Caco-2 (cell line): ENCODE measurements around the gene AGPAT1. TPM values are rescaled to one million over a fixed set of nuclear protein-coding genes. Genes with fewer than 3 reads are reported as not detected.
A peak's percentile ranks its signal among the peaks of the same experiment; 100 is the strongest.

ENCODE experiments used
- BruUV-seq: library from RNA; stranded (reverse); fragments of 400-500 nt; replicated peaks from 2 replicates; lab custom pipeline; 2021; lab: Mats Ljungman, UMichigan
- CTCF ChIA-PET: fragments of 300-600 bp; sonication (Branson Sonifier 250); formaldehyde crosslinking; loops from one replicate; lab custom pipeline; 2022; ENCODE audit warnings: antibody characterized with exemption; lab: Charles Lee
- POLR2A ChIA-PET: fragments of 300-600 bp; sonication (Branson Sonifier 250); formaldehyde crosslinking; loops from one replicate; lab custom pipeline; 2022; ENCODE audit warnings: antibody characterized with exemption; lab: Charles Lee
- DNase-seq, 2 experiments: peaks; one replicate each; pipeline versions ENCODE4 v3.0.0 to v3.0.0-alpha.2; 2020 to 2022
- H3K27me3 ChIP-seq: replicated peaks from 2 replicates; pipeline ENCODE4 v1.6.0; 2011; ENCODE audit warnings: low read length; ENCODE audit not compliant: control insufficient read depth, insufficient read depth
- H3K36me3 ChIP-seq: 2 replicates; pipeline ENCODE4 v1.5.1; 2011; ENCODE audit warnings: low read length; ENCODE audit not compliant: control insufficient read depth, insufficient read depth
- H3K4me1 ChIP-seq: fragments of 250-450 bp; sonication (Bioruptor Pico); 2 replicates; pipeline ENCODE4 v1.5.1; 2020; ENCODE audit warnings: mild to moderate bottlenecking
- H3K4me3 ChIP-seq: 2 replicates; pipeline ENCODE4 v1.5.1; 2011; ENCODE audit warnings: low read depth, mild to moderate bottlenecking, control low read depth, low read length
- H3K9me3 ChIP-seq: fragments of 250-450 bp; sonication (Bioruptor Pico); 2 replicates; pipeline ENCODE4 v1.5.1; 2020; ENCODE audit warnings: mild to moderate bottlenecking, moderate library complexity
- H3K27ac Mint-ChIP-seq: one replicate; pipeline ENCODE4 v1.8.0; 2022; ENCODE audit warnings: mixed read lengths; ENCODE audit not compliant: unreplicated experiment
- H3K27me3 Mint-ChIP-seq: one replicate; pipeline ENCODE4 v1.8.0; 2022; ENCODE audit warnings: mixed read lengths; ENCODE audit not compliant: insufficient read depth, unreplicated experiment
- H3K36me3 Mint-ChIP-seq: one replicate; pipeline ENCODE4 v1.8.0; 2022; ENCODE audit warnings: mild to moderate bottlenecking, mixed read lengths; ENCODE audit not compliant: insufficient read depth, unreplicated experiment
- H3K4me1 Mint-ChIP-seq: one replicate; pipeline ENCODE4 v1.8.0; 2022; ENCODE audit warnings: low read depth, mixed read lengths; ENCODE audit not compliant: unreplicated experiment
- H3K4me3 Mint-ChIP-seq: one replicate; pipeline ENCODE4 v1.8.0; 2022; ENCODE audit warnings: mild to moderate bottlenecking, moderate library complexity, mixed read lengths; ENCODE audit not compliant: unreplicated experiment
- H3K9me3 Mint-ChIP-seq: one replicate; pipeline ENCODE4 v1.8.0; 2022; ENCODE audit warnings: mixed read lengths; ENCODE audit not compliant: unreplicated experiment
- intact Hi-C: fragments of 100-400 bp; cut with micrococcal nuclease; formaldehyde crosslinking; loops from one replicate; pipeline ENCODE4 v1.10.0; 2022; ENCODE audit not compliant: unreplicated experiment
- total RNA-seq: library from RNA; stranded (reverse); gene quantifications from 2 replicates; pipeline ENCODE4 v1.2.3, GENCODE V29; 2022
- TF ChIP-seq, protein P1 (sequence below), 2 experiments: fragments of 200-600 bp in 1 of 2; IDR thresholded peaks; 1 replicate in 1 of 2; 2 replicates in 1 of 2; pipeline versions ENCODE4 v1.5.1 to v1.8.0; 2011 to 2022; ENCODE audit warnings: antibody characterized with exemption in 1 of 2, control low read depth in 1 of 2, inconsistent platforms in 1 of 2, low read depth in 1 of 2, low read length in 1 of 2, mild to moderate bottlenecking in 1 of 2, moderate library complexity in 1 of 2; ENCODE audit not compliant: insufficient read depth in 1 of 2, severe bottlenecking in 1 of 2, unreplicated experiment in 1 of 2

Gene AGPAT1
- total RNA-seq, 1 experiment from 2014 or later = 60.4 TPM

DNA sequence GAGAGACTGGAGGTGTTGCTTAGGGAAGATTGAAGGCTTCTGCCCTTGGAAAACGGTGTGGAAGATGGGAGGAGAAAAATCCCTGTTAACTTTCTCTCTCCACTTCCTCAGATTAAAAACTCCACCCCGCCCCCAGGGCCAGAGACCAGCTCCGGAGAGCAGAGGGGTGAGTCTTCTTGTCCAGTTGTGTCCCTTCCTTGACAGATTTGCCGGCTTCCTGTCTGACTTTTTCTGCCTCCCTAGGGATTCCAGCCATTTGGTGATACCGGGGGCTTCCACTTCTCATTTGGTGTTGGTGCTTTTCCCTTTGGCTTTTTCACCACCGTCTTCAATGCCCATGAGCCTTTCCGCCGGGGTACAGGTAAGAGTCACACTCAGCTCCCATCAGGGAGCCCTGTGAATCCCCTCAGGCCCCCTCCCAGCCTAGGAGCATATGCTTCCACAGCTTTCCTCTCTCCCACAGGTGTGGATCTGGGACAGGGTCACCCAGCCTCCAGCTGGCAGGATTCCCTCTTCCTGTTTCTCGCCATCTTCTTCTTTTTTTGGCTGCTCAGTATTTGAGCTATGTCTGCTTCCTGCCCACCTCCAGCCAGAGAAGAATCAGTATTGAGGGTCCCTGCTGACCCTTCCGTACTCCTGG lies 4.0 kb upstream of the AGPAT1 start:
- TF ChIP-seq, protein P1, sequence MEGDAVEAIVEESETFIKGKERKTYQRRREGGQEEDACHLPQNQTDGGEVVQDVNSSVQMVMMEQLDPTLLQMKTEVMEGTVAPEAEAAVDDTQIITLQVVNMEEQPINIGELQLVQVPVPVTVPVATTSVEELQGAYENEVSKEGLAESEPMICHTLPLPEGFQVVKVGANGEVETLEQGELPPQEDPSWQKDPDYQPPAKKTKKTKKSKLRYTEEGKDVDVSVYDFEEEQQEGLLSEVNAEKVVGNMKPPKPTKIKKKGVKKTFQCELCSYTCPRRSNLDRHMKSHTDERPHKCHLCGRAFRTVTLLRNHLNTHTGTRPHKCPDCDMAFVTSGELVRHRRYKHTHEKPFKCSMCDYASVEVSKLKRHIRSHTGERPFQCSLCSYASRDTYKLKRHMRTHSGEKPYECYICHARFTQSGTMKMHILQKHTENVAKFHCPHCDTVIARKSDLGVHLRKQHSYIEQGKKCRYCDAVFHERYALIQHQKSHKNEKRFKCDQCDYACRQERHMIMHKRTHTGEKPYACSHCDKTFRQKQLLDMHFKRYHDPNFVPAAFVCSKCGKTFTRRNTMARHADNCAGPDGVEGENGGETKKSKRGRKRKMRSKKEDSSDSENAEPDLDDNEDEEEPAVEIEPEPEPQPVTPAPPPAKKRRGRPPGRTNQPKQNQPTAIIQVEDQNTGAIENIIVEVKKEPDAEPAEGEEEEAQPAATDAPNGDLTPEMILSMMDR (IDR thresholded peaks at IDR 0.05; ENCODE audit: insufficient read depth in 1 of 2, low read depth in 1 of 2, low read length in 1 of 2, severe bottlenecking in 1 of 2, unreplicated experiment in 1 of 2) = no peak
- ChIA-PET CTCF (interaction anchor here (1.8 kb wide), 1 partner anchor 16 kb away, joined by 8 read pairs; no protein-coding TSS in a partner anchor), POLR2A (no interaction called here)
- Histone ChIP-seq H3K4me1 (peaks cover 14% of the 10 kb centered on the region), H3K27me3 (no peaks in the 10 kb centered on the region), H3K9me3 (no peaks in the 10 kb centered on the region), H3K36me3 (peaks cover 1% of the 10 kb centered on the region), H3K4me3 (no peak overlapping the region)
- no TSS peak for BruUV-seq
- Mint-ChIP-seq H3K4me3 (peak overlapping the region; percentile 8), H3K9me3 (no peaks in the 10 kb centered on the region), H3K36me3 (peaks cover 56% of the 10 kb centered on the region), H3K27me3 (no peaks in the 10 kb centered on the region), H3K4me1 (peaks cover 32% of the 10 kb centered on the region), H3K27ac (peak overlapping the region; percentile 65)
- intact Hi-C loops = no loop called here
- DNase-seq = no peak

DNA sequence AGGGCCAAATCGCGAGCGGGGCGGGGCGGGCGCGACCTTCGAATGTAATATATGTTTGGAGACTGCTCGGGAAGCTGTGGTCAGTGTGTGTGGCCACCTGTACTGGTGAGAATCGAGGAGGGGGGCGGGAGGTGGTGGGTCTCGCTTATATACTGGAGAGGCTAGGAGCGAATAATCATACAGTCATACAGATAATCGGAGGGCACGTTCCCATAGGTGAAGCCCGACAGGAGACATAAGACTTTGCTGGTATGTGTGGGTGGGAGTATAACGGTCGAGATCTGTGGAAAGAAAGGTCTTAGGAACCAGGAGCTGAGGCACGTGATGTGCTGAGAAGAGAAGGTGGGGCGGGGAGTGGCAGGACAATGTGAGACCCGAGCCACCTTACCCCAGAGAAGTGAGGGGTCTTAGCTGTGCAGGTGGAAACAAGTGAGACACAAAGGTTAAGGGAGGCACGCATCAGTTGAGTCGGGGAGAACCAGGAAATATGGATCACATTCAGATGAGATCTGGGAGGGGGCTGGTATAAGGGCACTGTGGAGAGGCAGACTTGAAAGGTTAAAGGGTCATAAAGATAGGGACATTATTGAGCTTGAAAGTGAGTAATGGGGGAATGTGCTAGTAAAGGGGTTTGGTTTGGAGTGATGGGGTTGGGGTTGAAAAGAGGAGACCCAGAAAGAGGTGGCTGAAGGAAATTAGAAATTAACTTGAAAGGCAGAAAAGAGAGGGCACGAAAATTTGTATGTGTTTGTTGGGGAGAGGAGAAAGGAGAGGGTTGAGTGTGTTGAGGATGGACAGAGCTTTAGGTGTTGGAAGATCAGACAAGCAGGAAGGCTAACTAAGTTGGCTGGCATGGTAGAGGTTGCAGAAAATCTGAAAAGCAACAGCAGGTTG lies 2.9 kb upstream of the AGPAT1 start:
- intact Hi-C loops = loop anchor here (1.0 kb wide), 3 partner anchors 12 to 50 kb away; partner anchors contain the start of genes ATF6B, PBX2 and PPT2
- CTCF ChIA-PET = interaction anchor here (1.8 kb wide), 1 partner anchor 17 kb away, joined by 8 read pairs; no protein-coding TSS in a partner anchor
- H3K27ac Mint-ChIP-seq = peak overlapping the region; percentile 94

More for the DNA sequence above, 2.9 kb upstream of the AGPAT1 start:
- Histone ChIP-seq H3K36me3 (peaks cover 1% of the 10 kb centered on the region), H3K27me3 (no peaks in the 10 kb centered on the region), H3K4me3 (peak overlapping the region; percentile 68), H3K9me3 (no peaks in the 10 kb centered on the region), H3K4me1 (peaks cover 8% of the 10 kb centered on the region)
- Mint-ChIP-seq H3K27me3 (no peaks in the 10 kb centered on the region), H3K9me3 (no peaks in the 10 kb centered on the region), H3K4me3 (peak overlapping the region; percentile 81), H3K36me3 (peaks cover 49% of the 10 kb centered on the region), H3K4me1 (peaks cover 38% of the 10 kb centered on the region)
- TF ChIP-seq, protein P1 (IDR thresholded peaks at IDR 0.05; ENCODE audit: insufficient read depth in 1 of 2, low read depth in 1 of 2, low read length in 1 of 2, severe bottlenecking in 1 of 2, unreplicated experiment in 1 of 2) = no peak
- POLR2A ChIA-PET = interaction anchor here (0.6 kb wide), 2 partner anchors 17 to 440 kb away, joined by 4 to 10 read pairs; no protein-coding TSS in a partner anchor
- DNase-seq = no peak
- BruUV-seq = no TSS peak
